HG02970 (cell line): Measurements from ENCODE around the gene PELI2.

Experiments
- ATAC-seq: cut with Tn5 transposase; IDR thresholded peaks from one replicate; pipeline ENCODE4 v1.9.1; 2021; ENCODE audit warnings: mild to moderate bottlenecking, moderate library complexity, moderate number of reproducible peaks; ENCODE audit not compliant: unreplicated experiment, low FRiP score

Gene PELI2

GRCh38 chr14:56224691-56225681, 106.8 kb downstream of the PELI2 start:
- no peak for ATAC-seq

DNA sequence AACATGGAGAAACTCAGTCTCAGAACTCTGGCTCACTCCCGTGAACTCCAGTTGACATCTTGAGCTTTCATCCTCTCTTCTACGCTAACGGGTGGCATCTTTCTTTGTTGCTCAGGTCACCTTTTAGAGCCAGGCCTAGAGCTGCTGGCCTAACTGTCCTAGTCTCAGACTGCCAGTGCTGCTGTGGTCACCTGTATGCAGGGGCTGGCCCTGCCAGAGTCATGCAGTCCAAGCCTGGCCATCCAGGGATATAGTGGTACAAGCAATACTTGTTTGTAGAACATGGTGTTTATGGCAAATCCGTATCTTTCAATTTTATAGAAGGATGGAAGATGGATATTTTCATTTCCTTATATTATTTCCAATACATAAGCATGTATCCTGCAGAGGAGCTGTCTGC, 117.2 kb downstream of the PELI2 start:
- ATAC-seq, result no peak

DNA sequence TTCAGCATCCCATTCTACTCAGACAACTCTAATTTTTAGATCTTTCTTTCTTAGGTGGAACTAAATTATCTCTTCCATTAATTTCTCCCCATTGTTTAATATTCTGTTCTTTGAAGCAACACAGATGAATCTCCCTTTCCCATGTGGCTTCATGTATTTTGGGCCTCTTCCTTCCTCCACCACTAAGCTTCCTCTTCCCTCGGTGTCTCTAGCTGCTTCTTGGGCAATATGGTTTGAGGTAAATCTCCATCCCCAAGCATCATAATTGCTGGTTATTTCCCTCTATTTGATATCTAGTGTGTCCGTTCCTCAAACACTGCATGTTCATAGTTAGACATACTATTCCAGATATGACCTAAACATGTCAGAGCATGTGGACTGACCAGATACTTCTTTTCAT, 119.2 kb downstream of the PELI2 start:
- ATAC-seq, result no peak

DNA sequence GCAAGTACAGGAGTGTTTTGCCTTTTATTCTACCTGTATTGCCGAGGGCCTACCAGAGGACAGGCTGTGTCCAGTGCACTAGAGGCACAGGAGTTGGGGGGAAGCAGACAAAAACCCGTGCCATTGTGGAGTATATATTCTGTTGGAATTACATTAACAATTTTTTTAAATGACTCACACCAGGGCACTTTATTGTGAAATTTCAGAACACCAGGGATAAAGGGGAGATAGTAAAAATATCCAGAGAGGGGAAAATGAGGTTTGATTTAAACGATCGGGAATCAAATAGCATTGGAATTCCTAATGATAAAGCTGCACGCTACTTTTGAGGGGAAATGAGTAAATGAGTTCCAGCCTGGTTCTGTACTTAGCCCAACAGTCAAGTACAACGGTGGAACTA, 123.2 kb downstream of the PELI2 start:
- no peak for ATAC-seq

- no peak for ATAC-seq
Observed at GRCh38 chr14:56243110-56243509, 124.9 kb downstream of the PELI2 start.

- no peak for ATAC-seq
Observed at GRCh38 chr14:56244138-56244789, 126.1 kb downstream of the PELI2 start.

DNA sequence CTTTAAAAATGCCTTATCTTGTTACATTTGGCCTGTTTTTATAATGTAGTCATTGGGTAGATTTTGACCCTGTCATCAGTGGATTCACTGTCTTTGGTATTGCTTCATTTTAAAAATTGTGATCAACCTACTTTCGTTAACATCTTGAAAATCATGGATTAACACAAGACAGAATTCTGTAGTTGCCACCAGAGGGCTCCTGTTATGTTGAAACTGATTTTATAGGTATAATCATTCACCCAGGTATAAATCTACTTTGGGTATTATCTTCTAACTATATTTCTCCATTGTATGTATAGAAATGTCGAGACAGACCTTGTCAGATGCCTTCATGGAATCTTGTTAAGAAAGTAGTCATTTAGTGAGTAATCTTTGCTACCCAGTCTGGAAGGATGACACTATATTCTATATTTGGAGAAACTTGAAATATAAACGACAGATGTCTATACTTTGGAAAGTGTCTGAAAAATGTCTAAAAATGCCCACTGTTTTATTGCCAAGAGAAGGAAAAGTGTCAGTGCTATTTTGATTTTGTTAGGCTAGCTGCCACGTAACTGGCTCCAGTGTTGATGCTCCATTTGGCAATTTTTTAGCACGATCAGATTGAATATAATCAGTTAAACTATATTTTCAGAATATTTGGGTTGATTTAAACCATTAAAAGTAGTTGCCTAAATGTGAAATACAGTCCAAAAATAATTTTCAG, 129.4 kb downstream of the PELI2 start:
- ATAC-seq, result no peak

- ATAC-seq, result no peak
Observed at GRCh38 chr14:56248442-56248841, 130.2 kb downstream of the PELI2 start.

DNA sequence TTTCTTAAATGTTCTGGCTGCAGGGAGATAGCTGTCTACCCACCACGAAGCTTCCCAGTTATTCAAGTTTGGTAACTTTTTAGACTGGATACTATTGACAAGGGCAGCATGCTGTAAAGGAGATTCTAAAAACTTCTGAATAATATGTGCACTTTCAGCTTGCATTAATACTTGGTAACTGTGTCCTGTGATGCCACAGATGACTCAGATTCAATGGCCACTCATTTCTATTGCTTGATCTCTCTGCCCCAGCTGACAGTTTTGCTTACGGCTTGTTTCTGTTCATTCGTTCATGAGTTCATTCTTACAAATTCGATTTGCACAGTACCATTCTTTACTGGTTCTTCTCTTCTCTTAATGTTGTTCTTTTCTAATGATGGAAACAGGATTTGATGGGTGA, 142.8 kb downstream of the PELI2 start:
- ATAC-seq, result no peak

DNA sequence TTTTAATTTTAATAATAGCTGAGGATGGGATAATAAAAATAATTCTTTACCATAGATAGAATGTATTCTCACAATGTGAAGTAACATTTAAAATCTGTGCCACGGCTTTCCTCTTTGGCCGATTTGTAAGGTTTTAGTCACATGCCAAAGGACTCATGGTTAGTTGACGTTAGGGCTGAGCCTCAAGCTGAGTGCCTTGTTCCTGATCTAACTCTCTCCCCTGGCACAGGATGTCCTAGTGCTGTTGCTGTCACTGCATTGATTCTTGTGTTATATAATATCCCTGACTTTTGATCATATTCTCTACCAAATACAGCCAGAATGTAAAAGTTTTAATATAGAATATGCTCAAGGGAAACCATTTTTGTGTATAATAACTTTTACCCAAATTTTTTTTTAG, 144.3 kb downstream of the PELI2 start:
- ATAC-seq, result no peak

- ATAC-seq, result no peak
Observed at GRCh38 chr14:56268039-56268438, 149.8 kb downstream of the PELI2 start.

GRCh38 chr14:56268673-56269072, 150.5 kb downstream of the PELI2 start:
- ATAC-seq, result no peak

DNA sequence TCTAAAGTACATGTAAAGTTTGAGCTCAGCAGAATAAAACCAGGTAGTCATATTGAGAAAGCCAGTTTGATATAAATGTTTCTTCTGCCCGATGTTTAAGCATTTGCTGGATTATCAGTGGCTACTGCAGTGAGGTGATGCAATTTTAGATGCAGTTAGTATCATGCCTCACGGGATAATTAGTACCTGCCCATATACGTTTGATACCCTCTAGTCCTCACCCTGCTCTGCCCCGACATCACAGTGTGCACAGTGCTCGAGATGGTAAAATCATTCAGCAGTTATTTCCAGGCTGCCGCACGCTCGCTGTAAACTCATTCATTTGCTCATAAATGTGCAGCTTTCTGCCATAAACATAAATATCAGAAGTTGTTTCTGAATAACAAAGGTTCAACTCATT, 152.7 kb downstream of the PELI2 start:
- no peak for ATAC-seq

DNA sequence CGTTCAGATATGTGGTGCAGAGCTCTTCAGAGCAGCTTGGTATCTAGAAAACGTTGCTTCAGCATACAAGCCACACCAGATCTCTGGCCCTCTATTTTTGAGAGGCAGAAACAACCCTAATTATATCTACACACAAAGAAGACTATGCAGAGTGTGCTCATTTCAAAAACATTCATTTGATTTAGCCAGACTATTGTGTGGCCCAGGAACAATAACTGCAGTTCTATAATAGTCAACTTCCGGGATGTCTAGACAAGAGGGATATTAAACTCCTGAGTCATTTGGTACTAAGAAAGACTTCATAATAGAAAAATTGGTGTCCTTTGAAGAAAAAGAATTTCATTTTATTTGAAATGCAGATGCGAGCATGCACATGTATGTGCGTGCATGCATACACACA, 153.8 kb downstream of the PELI2 start:
- ATAC-seq, result no peak

DNA sequence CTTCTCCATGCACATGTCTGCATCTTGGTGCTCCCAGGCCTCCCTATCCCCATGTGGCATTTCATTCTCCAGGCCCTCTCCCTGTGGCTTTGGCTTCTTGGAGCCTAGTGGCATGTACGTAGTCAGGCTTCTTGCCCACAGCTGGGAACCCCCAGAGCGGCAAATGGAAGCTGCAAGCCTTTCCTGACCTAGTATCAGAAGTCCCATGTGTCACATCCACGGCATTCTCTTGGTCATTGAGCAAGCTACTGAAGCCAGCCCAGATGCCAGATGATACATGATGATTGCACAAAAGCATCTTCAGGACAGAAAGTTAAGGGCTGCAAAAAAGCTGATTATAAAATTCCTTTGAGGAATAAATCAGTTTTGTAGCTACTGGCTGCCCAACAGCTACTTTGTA, 154.9 kb downstream of the PELI2 start:
- ATAC-seq, result no peak

- no peak for ATAC-seq
Observed at GRCh38 chr14:56273951-56274350, 155.7 kb downstream of the PELI2 start.

- no peak for ATAC-seq
Observed at GRCh38 chr14:56274556-56274955, 156.3 kb downstream of the PELI2 start.

DNA sequence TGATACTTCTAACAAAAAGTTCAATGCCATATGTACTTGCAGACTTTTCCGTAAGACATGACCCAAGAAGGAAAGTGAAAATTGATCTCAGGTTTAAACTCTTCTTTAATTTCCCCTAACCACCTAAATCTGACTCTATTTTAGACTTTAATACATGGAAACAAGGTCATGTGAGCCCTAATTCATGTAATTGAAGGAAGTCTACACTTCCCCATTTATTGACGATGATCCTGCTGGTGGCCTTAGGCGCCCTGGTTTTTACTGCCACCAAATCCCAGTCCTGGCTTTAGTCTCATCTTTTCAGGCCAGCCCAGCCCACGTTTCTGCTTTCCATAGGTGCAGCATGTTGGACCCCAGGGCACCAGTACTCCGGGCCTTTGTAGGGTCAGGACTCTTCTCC, 157.9 kb downstream of the PELI2 start:
- no peak for ATAC-seq

- ATAC-seq, result no peak
Observed at GRCh38 chr14:56278383-56278782, 160.2 kb downstream of the PELI2 start.

- no peak for ATAC-seq
Observed at GRCh38 chr14:56280843-56281242, 162.6 kb downstream of the PELI2 start.

GRCh38 chr14:56282179-56282578, 164.0 kb downstream of the PELI2 start:
- no peak for ATAC-seq
